ENCODE results near the gene CAPN6. TPM values are rescaled to one million over a fixed set of nuclear protein-coding genes. Genes with fewer than 3 reads are reported as not detected.

Gene CAPN6
- 1 to 10 TPM in 1 of 4 donors, under 1 TPM in 3; 0.06 to 1.1 (median 0.46) TPM for total RNA-seq

- no peak within 1 kb of the TSS for H3K27ac ChIP-seq (replicated peaks in 1 of 4)
- H3K4me1 ChIP-seq, result no peaks in the 10 kb centered on the region
- TF ChIP-seq POLR2AphosphoS5 (IDR thresholded peaks at IDR 0.05) (no peak), CTCF (IDR thresholded peaks at IDR 0.05) (no peak), EP300 (IDR thresholded peaks at IDR 0.05) (no peak), POLR2A (IDR thresholded peaks at IDR 0.05; ENCODE audit: low read depth) (no peak)
- no peak for DNase-seq (ENCODE audit: extremely low spot score)
- no peaks in the 10 kb centered on the region for H3K9me3 ChIP-seq
- no peaks in the 10 kb centered on the region for H3K36me3 ChIP-seq
- intact Hi-C loops (cut with DNase I), result no loop called here
- no peaks in the 10 kb centered on the region for H3K27me3 ChIP-seq
- peak within 1 kb of the TSS in 1 of 4 donors; percentile 5 for H3K4me3 ChIP-seq
- WGBS, result 48% methylated on average over 6 of the region's 8 CpGs
These were observed at the start of gene CAPN6 for GRCh38 chrX:111270339-111270738. Gene CAPN6 (minus strand): TSS chrX:111270483. CDS start chrX:111263936, 6,547 bp downstream.

- no peaks in the 10 kb centered on the region for H3K4me1 ChIP-seq
- no peak overlapping the region for H3K27ac ChIP-seq (replicated peaks in 1 of 4)
- H3K9me3 ChIP-seq, result no peaks in the 10 kb centered on the region
- no peak for TF ChIP-seq POLR2AphosphoS5 (IDR thresholded peaks at IDR 0.05)
- no peaks in the 10 kb centered on the region for H3K27me3 ChIP-seq
- intact Hi-C loops (cut with DNase I), result no loop called here
- H3K36me3 ChIP-seq, result no peaks in the 10 kb centered on the region
- no peak for DNase-seq (ENCODE audit: extremely low spot score)
- 52% methylated on average over 4 of the region's 4 CpGs for WGBS
- H3K4me3 ChIP-seq, result no peak overlapping the region
These were observed 49.2 kb upstream of the CAPN6 start for GRCh38 chrX:111319451-111319850.

- H3K27ac ChIP-seq (replicated peaks in 1 of 4), result no peak overlapping the region
- H3K4me3 ChIP-seq, result no peak overlapping the region
- intact Hi-C loops (cut with DNase I), result no loop called here
- no peak for TF ChIP-seq CTCF (IDR thresholded peaks at IDR 0.05)
- no peak for TF ChIP-seq POLR2A (IDR thresholded peaks at IDR 0.05; ENCODE audit: low read depth)
- no peaks in the 10 kb centered on the region for H3K36me3 ChIP-seq
- no peak for DNase-seq (ENCODE audit: extremely low spot score)
- no peaks in the 10 kb centered on the region for H3K4me1 ChIP-seq
- H3K9me3 ChIP-seq, result no peaks in the 10 kb centered on the region
- no peaks in the 10 kb centered on the region for H3K27me3 ChIP-seq
These were observed 48.6 kb upstream of the CAPN6 start for GRCh38 chrX:111318901-111319300.

GRCh38 chrX:111309083-111309482 is 38.8 kb upstream of the CAPN6 start:
- TF ChIP-seq POLR2AphosphoS5 (IDR thresholded peaks at IDR 0.05) (no peak), POLR2A (IDR thresholded peaks at IDR 0.05; ENCODE audit: low read depth) (no peak), CTCF (IDR thresholded peaks at IDR 0.05) (no peak), EP300 (IDR thresholded peaks at IDR 0.05) (no peak)
- Histone ChIP-seq H3K4me1 (no peaks in the 10 kb centered on the region), H3K27ac (replicated peaks in 1 of 4) (no peak overlapping the region), H3K27me3 (no peaks in the 10 kb centered on the region), H3K36me3 (no peaks in the 10 kb centered on the region), H3K9me3 (no peaks in the 10 kb centered on the region), H3K4me3 (no peak overlapping the region)
- DNase-seq (ENCODE audit: extremely low spot score), result no peak
- WGBS, result 54% methylated on average over 2 of the region's 2 CpGs
- intact Hi-C loops (cut with DNase I), result no loop called here

- Histone ChIP-seq H3K36me3 (no peaks in the 10 kb centered on the region), H3K4me1 (no peaks in the 10 kb centered on the region), H3K4me3 (no peak overlapping the region), H3K27me3 (no peaks in the 10 kb centered on the region), H3K27ac (replicated peaks in 1 of 4) (no peak overlapping the region), H3K9me3 (no peaks in the 10 kb centered on the region)
- intact Hi-C loops (cut with DNase I), result no loop called here
- 49% methylated on average over 3 of the region's 3 CpGs for WGBS
- TF ChIP-seq EP300 (IDR thresholded peaks at IDR 0.05), result no peak
- no peak for TF ChIP-seq POLR2A (IDR thresholded peaks at IDR 0.05; ENCODE audit: low read depth)
- TF ChIP-seq CTCF (IDR thresholded peaks at IDR 0.05), result no peak
- no peak for TF ChIP-seq POLR2AphosphoS5 (IDR thresholded peaks at IDR 0.05)
- no peak for DNase-seq (ENCODE audit: extremely low spot score)
These were observed 37.8 kb upstream of the CAPN6 start for GRCh38 chrX:111308039-111308438.

Data from esophagus muscularis mucosa (tissue), 4 donors.